Measurements from ENCODE around the gene PTCHD1.

DNA sequence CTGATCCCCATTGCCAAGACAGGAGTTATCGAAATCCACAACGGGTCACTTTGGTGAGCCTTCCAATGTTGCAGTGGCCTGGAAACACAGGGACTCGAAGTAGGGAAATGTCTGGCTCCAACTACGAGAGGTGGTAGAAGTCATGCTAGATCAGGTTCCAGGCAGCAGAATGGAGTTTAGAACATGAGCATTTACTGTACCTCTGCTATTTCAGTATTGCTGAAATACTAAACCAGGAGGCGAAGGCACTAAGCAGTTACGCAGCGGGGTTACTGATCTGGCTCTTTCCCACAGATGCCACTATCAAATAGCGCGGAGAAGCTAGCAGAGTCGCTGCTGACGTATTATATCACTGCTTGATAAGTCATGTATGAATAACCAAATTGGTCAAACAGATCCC is 56.3 kb downstream of the PTCHD1 start:
- TF ChIP-seq, protein P1, sequence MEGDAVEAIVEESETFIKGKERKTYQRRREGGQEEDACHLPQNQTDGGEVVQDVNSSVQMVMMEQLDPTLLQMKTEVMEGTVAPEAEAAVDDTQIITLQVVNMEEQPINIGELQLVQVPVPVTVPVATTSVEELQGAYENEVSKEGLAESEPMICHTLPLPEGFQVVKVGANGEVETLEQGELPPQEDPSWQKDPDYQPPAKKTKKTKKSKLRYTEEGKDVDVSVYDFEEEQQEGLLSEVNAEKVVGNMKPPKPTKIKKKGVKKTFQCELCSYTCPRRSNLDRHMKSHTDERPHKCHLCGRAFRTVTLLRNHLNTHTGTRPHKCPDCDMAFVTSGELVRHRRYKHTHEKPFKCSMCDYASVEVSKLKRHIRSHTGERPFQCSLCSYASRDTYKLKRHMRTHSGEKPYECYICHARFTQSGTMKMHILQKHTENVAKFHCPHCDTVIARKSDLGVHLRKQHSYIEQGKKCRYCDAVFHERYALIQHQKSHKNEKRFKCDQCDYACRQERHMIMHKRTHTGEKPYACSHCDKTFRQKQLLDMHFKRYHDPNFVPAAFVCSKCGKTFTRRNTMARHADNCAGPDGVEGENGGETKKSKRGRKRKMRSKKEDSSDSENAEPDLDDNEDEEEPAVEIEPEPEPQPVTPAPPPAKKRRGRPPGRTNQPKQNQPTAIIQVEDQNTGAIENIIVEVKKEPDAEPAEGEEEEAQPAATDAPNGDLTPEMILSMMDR (IDR thresholded peaks at IDR 0.05) = no peak
- TF ChIP-seq, protein P2, sequence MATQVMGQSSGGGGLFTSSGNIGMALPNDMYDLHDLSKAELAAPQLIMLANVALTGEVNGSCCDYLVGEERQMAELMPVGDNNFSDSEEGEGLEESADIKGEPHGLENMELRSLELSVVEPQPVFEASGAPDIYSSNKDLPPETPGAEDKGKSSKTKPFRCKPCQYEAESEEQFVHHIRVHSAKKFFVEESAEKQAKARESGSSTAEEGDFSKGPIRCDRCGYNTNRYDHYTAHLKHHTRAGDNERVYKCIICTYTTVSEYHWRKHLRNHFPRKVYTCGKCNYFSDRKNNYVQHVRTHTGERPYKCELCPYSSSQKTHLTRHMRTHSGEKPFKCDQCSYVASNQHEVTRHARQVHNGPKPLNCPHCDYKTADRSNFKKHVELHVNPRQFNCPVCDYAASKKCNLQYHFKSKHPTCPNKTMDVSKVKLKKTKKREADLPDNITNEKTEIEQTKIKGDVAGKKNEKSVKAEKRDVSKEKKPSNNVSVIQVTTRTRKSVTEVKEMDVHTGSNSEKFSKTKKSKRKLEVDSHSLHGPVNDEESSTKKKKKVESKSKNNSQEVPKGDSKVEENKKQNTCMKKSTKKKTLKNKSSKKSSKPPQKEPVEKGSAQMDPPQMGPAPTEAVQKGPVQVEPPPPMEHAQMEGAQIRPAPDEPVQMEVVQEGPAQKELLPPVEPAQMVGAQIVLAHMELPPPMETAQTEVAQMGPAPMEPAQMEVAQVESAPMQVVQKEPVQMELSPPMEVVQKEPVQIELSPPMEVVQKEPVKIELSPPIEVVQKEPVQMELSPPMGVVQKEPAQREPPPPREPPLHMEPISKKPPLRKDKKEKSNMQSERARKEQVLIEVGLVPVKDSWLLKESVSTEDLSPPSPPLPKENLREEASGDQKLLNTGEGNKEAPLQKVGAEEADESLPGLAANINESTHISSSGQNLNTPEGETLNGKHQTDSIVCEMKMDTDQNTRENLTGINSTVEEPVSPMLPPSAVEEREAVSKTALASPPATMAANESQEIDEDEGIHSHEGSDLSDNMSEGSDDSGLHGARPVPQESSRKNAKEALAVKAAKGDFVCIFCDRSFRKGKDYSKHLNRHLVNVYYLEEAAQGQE (IDR thresholded peaks at IDR 0.05; ENCODE audit: low read depth, low read length) = no peak
- no peak for TF ChIP-seq GATA2 (CRISPR knock-in tag; IDR thresholded peaks at IDR 0.05)
- no peak for TF ChIP-seq POLR2AphosphoS5 (IDR thresholded peaks at IDR 0.05; ENCODE audit: low read depth, low read length)
- TF ChIP-seq, protein P3, sequence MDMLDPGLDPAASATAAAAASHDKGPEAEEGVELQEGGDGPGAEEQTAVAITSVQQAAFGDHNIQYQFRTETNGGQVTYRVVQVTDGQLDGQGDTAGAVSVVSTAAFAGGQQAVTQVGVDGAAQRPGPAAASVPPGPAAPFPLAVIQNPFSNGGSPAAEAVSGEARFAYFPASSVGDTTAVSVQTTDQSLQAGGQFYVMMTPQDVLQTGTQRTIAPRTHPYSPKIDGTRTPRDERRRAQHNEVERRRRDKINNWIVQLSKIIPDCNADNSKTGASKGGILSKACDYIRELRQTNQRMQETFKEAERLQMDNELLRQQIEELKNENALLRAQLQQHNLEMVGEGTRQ (IDR thresholded peaks at IDR 0.05; ENCODE audit: borderline replicate concordance, low read depth, low read length) = no peak

All from SK-N-SH (cell line).